A549 (cell line): ENCODE measurements around the gene RER1.

Source experiments
- CEBPB ChIP-seq, 2 experiments: fragments of >200 bp in 1 of 2; sonication (Bioruptor Twin) in 1 of 2; formaldehyde crosslinking in 1 of 2; IDR thresholded peaks; 2 replicates each; pipeline ENCODE4 v1.6.1; 2012 to 2016
- CHD2 ChIP-seq: fragments of 150-350 bp; IDR thresholded peaks from 2 replicates; pipeline ENCODE4 v1.6.1; 2014; ENCODE audit warnings: low read length; ENCODE audit not compliant: partially characterized antibody
- E2F6 ChIP-seq: IDR thresholded peaks from 2 replicates; pipeline ENCODE4 v1.6.1; 2012; ENCODE audit warnings: low read depth, borderline replicate concordance
- EHMT2 ChIP-seq: fragments of 200-600 bp; sonication (generic); IDR thresholded peaks from 2 replicates; pipeline ENCODE4 v1.6.1; 2016; ENCODE audit warnings: antibody characterized with exemption, low read depth, mild to moderate bottlenecking, moderate library complexity
- MYC ChIP-seq: IDR thresholded peaks from 2 replicates; pipeline ENCODE4 v1.6.1; 2012; ENCODE audit warnings: mild to moderate bottlenecking, inconsistent platforms, low read length, improper control_type of control experiment, borderline replicate concordance
- NFE2L2 ChIP-seq: fragments of 150-350 bp; conservative IDR thresholded peaks from 2 replicates; pipeline ENCODE4 v1.6.1; 2014; ENCODE audit warnings: low read length
- POLR2A ChIP-seq: IDR thresholded peaks from 2 replicates; pipeline ENCODE4 v1.6.1; 2012; ENCODE audit warnings: mild to moderate bottlenecking, low read length
- RCOR1 ChIP-seq: fragments of 150-350 bp; IDR thresholded peaks from 2 replicates; pipeline ENCODE4 v1.6.1; 2014; ENCODE audit warnings: antibody characterized with exemption, low read length, low read depth
- TP53 ChIP-seq: fragments of 250-450 bp; sonication (Bioruptor Pico); IDR thresholded peaks from 2 replicates; pipeline ENCODE4 v1.5.0; 2021; ENCODE audit warnings: mild to moderate bottlenecking, moderate library complexity
- TF ChIP-seq, protein P1 (sequence below): fragments of >200 bp; sonication (Bioruptor Twin); formaldehyde crosslinking; IDR thresholded peaks from 3 replicates; pipeline ENCODE4 v1.5.1; 2016
- TF ChIP-seq, protein P2 (sequence below): fragments of 200-600 bp; sonication (generic); IDR thresholded peaks from 2 replicates; pipeline ENCODE4 v1.6.1; 2016; ENCODE audit warnings: antibody characterized with exemption, mild to moderate bottlenecking, moderate library complexity
- TF ChIP-seq, protein P3 (sequence below): fragments of 450-650 bp; IDR thresholded peaks from 2 replicates; pipeline ENCODE4 v1.6.1; 2014; ENCODE audit warnings: antibody characterized with exemption

DNA sequence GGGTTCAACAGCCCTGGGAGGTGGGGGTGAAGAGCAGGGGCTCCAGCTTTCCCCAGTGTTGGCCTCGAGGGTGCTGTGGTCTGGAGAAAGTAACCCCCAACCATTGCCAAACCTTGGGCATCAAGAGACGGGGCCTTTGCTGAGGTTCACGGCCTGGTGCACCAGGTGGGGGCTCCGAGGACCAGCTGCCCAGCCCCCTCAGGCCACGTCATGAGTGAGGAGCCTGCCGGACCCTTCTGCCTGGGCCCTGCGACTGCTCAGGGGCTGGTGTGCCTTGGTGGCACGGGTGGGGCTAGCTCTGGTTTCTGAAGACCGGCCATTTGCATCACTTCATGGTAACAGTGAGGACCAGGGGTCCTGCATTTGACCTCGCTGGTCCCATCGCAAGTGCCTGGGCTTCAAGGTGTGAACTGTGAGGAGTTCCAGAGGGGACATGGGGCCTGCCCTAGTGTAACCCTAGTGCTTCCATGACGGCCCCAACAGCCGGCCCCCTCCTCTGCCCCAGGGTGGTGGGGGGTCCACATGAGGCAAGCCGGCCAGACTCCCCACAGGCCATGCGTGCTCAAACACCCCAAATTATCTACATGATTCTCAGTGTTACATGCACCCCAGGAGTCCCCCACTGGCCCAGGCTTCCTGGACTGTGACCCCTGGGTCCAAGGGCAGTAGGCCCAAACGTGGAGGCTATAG is 13.7 kb upstream of the RER1 start:
- no peak for TF ChIP-seq CHD2
- no peak for TF ChIP-seq RCOR1
- TF ChIP-seq POLR2A: no peak
- TF ChIP-seq, protein P1, sequence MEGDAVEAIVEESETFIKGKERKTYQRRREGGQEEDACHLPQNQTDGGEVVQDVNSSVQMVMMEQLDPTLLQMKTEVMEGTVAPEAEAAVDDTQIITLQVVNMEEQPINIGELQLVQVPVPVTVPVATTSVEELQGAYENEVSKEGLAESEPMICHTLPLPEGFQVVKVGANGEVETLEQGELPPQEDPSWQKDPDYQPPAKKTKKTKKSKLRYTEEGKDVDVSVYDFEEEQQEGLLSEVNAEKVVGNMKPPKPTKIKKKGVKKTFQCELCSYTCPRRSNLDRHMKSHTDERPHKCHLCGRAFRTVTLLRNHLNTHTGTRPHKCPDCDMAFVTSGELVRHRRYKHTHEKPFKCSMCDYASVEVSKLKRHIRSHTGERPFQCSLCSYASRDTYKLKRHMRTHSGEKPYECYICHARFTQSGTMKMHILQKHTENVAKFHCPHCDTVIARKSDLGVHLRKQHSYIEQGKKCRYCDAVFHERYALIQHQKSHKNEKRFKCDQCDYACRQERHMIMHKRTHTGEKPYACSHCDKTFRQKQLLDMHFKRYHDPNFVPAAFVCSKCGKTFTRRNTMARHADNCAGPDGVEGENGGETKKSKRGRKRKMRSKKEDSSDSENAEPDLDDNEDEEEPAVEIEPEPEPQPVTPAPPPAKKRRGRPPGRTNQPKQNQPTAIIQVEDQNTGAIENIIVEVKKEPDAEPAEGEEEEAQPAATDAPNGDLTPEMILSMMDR: no peak
- TF ChIP-seq, protein P2, sequence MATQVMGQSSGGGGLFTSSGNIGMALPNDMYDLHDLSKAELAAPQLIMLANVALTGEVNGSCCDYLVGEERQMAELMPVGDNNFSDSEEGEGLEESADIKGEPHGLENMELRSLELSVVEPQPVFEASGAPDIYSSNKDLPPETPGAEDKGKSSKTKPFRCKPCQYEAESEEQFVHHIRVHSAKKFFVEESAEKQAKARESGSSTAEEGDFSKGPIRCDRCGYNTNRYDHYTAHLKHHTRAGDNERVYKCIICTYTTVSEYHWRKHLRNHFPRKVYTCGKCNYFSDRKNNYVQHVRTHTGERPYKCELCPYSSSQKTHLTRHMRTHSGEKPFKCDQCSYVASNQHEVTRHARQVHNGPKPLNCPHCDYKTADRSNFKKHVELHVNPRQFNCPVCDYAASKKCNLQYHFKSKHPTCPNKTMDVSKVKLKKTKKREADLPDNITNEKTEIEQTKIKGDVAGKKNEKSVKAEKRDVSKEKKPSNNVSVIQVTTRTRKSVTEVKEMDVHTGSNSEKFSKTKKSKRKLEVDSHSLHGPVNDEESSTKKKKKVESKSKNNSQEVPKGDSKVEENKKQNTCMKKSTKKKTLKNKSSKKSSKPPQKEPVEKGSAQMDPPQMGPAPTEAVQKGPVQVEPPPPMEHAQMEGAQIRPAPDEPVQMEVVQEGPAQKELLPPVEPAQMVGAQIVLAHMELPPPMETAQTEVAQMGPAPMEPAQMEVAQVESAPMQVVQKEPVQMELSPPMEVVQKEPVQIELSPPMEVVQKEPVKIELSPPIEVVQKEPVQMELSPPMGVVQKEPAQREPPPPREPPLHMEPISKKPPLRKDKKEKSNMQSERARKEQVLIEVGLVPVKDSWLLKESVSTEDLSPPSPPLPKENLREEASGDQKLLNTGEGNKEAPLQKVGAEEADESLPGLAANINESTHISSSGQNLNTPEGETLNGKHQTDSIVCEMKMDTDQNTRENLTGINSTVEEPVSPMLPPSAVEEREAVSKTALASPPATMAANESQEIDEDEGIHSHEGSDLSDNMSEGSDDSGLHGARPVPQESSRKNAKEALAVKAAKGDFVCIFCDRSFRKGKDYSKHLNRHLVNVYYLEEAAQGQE: no peak
- no peak for TF ChIP-seq MYC
- TF ChIP-seq NFE2L2: no peak
- no peak for TF ChIP-seq EHMT2
- no peak for TF ChIP-seq CEBPB (IDR thresholded peaks at IDR 0.05)
- no peak for TF ChIP-seq TP53 (CRISPR knock-in tag)
- TF ChIP-seq E2F6: no peak
- TF ChIP-seq, protein P3, sequence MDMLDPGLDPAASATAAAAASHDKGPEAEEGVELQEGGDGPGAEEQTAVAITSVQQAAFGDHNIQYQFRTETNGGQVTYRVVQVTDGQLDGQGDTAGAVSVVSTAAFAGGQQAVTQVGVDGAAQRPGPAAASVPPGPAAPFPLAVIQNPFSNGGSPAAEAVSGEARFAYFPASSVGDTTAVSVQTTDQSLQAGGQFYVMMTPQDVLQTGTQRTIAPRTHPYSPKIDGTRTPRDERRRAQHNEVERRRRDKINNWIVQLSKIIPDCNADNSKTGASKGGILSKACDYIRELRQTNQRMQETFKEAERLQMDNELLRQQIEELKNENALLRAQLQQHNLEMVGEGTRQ: no peak
